A549 (cell line): ENCODE measurements around the gene AJUBA.

ENCODE experiments used
- BHLHE40 ChIP-seq: IDR thresholded peaks from 2 replicates; pipeline ENCODE4 v1.6.1; 2012; ENCODE audit warnings: low read depth, low read length, inconsistent platforms
- CEBPB ChIP-seq, 2 experiments: fragments of >200 bp in 1 of 2; sonication (Bioruptor Twin) in 1 of 2; formaldehyde crosslinking in 1 of 2; IDR thresholded peaks; 2 replicates each; pipeline ENCODE4 v1.6.1; 2012 to 2016
- CTCF ChIP-seq: fragments of >200 bp; sonication (Bioruptor Twin); formaldehyde crosslinking; IDR thresholded peaks from 3 replicates; pipeline ENCODE4 v1.5.1; 2016
- EP300 ChIP-seq, 2 experiments: fragments of >200 bp; sonication (Bioruptor Twin); formaldehyde crosslinking; IDR thresholded peaks; 2 replicates in 1 of 2; 3 replicates in 1 of 2; pipeline ENCODE4 v1.6.1; 2016 to 2017
- MAX ChIP-seq: IDR thresholded peaks from 2 replicates; pipeline ENCODE4 v1.6.1; 2012
- POLR2A ChIP-seq: IDR thresholded peaks from 2 replicates; pipeline ENCODE4 v1.6.1; 2012; ENCODE audit warnings: mild to moderate bottlenecking, low read length

GRCh38 chr14:23028799-23029198 lies 46.4 kb upstream of the AJUBA start:
- TF ChIP-seq MAX (no peak), BHLHE40 (no peak), CEBPB (IDR thresholded peaks at IDR 0.05) (no peak), CTCF (no peak), POLR2A (no peak), EP300 (IDR thresholded peaks at IDR 0.05) (no peak)
